ENCODE data around the gene GBGT1.

DNA sequence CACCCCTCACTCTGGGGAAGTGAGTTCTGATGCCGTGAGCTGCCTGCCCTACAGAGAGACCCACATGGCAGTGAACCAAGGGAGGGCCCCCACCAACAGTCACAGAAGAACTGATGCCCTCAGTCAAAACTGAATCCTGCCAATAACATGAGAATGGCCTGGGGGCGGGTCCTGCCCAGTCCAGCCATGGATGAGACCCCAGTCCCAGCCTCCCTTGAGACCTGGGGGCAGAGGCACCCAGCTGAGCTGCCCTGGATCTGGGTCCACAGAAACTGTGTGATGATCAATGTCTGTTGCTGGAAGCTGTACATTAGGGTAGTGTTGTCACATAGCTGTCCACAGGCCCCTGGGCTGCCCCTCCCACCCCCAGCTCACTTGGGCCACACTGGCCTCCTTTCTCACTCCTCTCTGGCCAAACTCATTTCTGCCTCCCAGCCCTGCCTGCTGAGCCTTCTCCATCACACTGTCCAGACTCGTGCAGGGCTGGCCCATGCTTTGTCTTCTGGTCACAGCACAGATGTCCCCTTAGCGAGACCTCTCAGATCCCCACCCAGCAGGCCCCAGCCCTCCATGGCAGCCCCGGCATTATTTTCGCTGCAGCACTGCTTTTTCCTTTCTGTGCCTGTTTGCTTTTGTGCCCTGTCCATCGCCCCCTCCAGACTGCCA, 16.8 kb downstream of the GBGT1 start:
- TF ChIP-seq SMC3 (IDR thresholded peaks at IDR 0.05; ENCODE audit: low read depth, low read length) (no peak), TAF1 (IDR thresholded peaks at IDR 0.05; ENCODE audit: borderline replicate concordance, low read depth, low read length) (no peak), POLR2AphosphoS5 (IDR thresholded peaks at IDR 0.05; ENCODE audit: low read depth, low read length) (no peak), RXRA (IDR thresholded peaks at IDR 0.05; ENCODE audit: borderline replicate concordance, low read depth) (no peak), EZH2phosphoT487 (IDR thresholded peaks at IDR 0.05; ENCODE audit: borderline replicate concordance, low read depth) (no peak), EP300 (IDR thresholded peaks at IDR 0.05; ENCODE audit: borderline replicate concordance in 1 of 2, low read depth in 1 of 2, low read length in 1 of 2) (no peak), NRF1 (IDR thresholded peaks at IDR 0.05; ENCODE audit: low read depth, low read length) (no peak), FOXM1 (IDR thresholded peaks at IDR 0.05; ENCODE audit: low read depth) (no peak), TEAD4 (IDR thresholded peaks at IDR 0.05; ENCODE audit: borderline replicate concordance, insufficient read depth) (no peak)
- TF ChIP-seq, protein P1, sequence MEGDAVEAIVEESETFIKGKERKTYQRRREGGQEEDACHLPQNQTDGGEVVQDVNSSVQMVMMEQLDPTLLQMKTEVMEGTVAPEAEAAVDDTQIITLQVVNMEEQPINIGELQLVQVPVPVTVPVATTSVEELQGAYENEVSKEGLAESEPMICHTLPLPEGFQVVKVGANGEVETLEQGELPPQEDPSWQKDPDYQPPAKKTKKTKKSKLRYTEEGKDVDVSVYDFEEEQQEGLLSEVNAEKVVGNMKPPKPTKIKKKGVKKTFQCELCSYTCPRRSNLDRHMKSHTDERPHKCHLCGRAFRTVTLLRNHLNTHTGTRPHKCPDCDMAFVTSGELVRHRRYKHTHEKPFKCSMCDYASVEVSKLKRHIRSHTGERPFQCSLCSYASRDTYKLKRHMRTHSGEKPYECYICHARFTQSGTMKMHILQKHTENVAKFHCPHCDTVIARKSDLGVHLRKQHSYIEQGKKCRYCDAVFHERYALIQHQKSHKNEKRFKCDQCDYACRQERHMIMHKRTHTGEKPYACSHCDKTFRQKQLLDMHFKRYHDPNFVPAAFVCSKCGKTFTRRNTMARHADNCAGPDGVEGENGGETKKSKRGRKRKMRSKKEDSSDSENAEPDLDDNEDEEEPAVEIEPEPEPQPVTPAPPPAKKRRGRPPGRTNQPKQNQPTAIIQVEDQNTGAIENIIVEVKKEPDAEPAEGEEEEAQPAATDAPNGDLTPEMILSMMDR (IDR thresholded peaks at IDR 0.05): no peak
- TF ChIP-seq, protein P2, sequence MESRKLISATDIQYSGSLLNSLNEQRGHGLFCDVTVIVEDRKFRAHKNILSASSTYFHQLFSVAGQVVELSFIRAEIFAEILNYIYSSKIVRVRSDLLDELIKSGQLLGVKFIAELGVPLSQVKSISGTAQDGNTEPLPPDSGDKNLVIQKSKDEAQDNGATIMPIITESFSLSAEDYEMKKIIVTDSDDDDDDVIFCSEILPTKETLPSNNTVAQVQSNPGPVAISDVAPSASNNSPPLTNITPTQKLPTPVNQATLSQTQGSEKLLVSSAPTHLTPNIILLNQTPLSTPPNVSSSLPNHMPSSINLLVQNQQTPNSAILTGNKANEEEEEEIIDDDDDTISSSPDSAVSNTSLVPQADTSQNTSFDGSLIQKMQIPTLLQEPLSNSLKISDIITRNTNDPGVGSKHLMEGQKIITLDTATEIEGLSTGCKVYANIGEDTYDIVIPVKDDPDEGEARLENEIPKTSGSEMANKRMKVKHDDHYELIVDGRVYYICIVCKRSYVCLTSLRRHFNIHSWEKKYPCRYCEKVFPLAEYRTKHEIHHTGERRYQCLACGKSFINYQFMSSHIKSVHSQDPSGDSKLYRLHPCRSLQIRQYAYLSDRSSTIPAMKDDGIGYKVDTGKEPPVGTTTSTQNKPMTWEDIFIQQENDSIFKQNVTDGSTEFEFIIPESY (IDR thresholded peaks at IDR 0.05; ENCODE audit: borderline replicate concordance, low read depth): no peak
- TF ChIP-seq, protein P3, sequence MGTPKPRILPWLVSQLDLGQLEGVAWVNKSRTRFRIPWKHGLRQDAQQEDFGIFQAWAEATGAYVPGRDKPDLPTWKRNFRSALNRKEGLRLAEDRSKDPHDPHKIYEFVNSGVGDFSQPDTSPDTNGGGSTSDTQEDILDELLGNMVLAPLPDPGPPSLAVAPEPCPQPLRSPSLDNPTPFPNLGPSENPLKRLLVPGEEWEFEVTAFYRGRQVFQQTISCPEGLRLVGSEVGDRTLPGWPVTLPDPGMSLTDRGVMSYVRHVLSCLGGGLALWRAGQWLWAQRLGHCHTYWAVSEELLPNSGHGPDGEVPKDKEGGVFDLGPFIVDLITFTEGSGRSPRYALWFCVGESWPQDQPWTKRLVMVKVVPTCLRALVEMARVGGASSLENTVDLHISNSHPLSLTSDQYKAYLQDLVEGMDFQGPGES (IDR thresholded peaks at IDR 0.05; ENCODE audit: low read depth, low read length): no peak
